Prostate gland (tissue), 2 donors: ENCODE data around the gene PKM. TPM values are rescaled to one million over a fixed set of nuclear protein-coding genes. Genes with fewer than 3 reads are reported as not detected.
A peak's percentile ranks its signal among the peaks of the same experiment; 100 is the strongest.

Experiments
- DNase-seq: peaks from one replicate; pipeline ENCODE4 v3.0.0-alpha.2; 2019; ENCODE audit warnings: low spot score
- H3K27ac ChIP-seq, 2 donors: fragments of 200-600 bp; sonication (generic); 2 replicates each; pipeline ENCODE4 v1.5.1; 2017 to 2019
- H3K27me3 ChIP-seq: fragments of 200-600 bp; sonication (generic); replicated peaks from 2 replicates; pipeline ENCODE4 v1.5.1; 2019; ENCODE audit not compliant: insufficient read depth
- H3K36me3 ChIP-seq, 2 donors: fragments of 200-600 bp; sonication (generic); 1 replicate in 1 of 2; 2 replicates in 1 of 2; pipeline versions ENCODE4 v1.5.1 to v1.8.1; 2017 to 2019
- H3K4me1 ChIP-seq: fragments of 200-600 bp; sonication (generic); replicated peaks from 2 replicates; pipeline ENCODE4 v1.5.1; 2019
- H3K4me3 ChIP-seq, 2 donors: fragments of 200-600 bp; sonication (generic); 2 replicates each; pipeline ENCODE4 v1.5.1; 2017 to 2019
- H3K9me3 ChIP-seq: fragments of 200-600 bp; sonication (generic); 2 replicates; pipeline ENCODE4 v1.5.1; 2017
- CTCF ChIP-seq, 4 experiments: fragments of 200-600 bp in 2 of 4; fragments of 450-650 bp in 2 of 4; sonication (generic) in 2 of 4; IDR thresholded peaks; 1 replicate in 3 of 4; 2 replicates in 1 of 4; pipeline ENCODE4 v1.5.1; 2016 to 2019; ENCODE audit warnings: antibody characterized with exemption in 4 of 4, mild to moderate bottlenecking in 2 of 4, moderate library complexity in 2 of 4
- POLR2A ChIP-seq: fragments of 450-650 bp; IDR thresholded peaks from one replicate; pipeline ENCODE4 v1.6.1; 2016; ENCODE audit warnings: antibody characterized with exemption, mild to moderate bottlenecking
- POLR2AphosphoS5 ChIP-seq: sonication (generic); formaldehyde crosslinking; IDR thresholded peaks from one replicate; pipeline ENCODE4 v1.6.1; 2017; ENCODE audit warnings: antibody characterized with exemption
- WGBS: methylation state at CpG from one replicate; pipeline ENCODE4 v1.1.5; 2018; 5-methylcytosine and 5-hydroxymethylcytosine counted together
- intact Hi-C: fragments of 100-400 bp; cut with DNase I; formaldehyde crosslinking; loops from one replicate; pipeline ENCODE4 v1.14.2; 2022
- total RNA-seq, 2 donors: library from RNA; depleted of rRNA; stranded (reverse); fragments of >200 nt; gene quantifications; one replicate each; pipeline ENCODE4 v1.1.0, GENCODE V29; 2016

Gene PKM
- total RNA-seq, 2 donors from 2014 or later = 470 to 513 TPM

GRCh38 chr15:72197460-72198355 lies 33.3 kb downstream of the PKM start, which contains the start of gene GRAMD2A:
Gene GRAMD2A (minus strand): TSS chr15:72197787.
- TF ChIP-seq POLR2A = no peak
- peak in 1 of 4 experiments; percentile 16 for TF ChIP-seq CTCF (IDR thresholded peaks at IDR 0.05)
- Histone ChIP-seq H3K4me1 (no peaks in the 10 kb centered on the region), H3K36me3 (peaks cover 7 to 9% of the 10 kb centered on the region in 2 donors), H3K27ac (peak within 1 kb of the TSS; percentile 26 to 53), H3K9me3 (no peaks in the 10 kb centered on the region), H3K4me3 (peak within 1 kb of the TSS; percentile 38 to 50), H3K27me3 (no peaks in the 10 kb centered on the region)
- WGBS = 33% methylated on average over 20 of the region's 83 CpGs
- intact Hi-C loops = loop anchor here (5.0 kb wide), 1 partner anchor 35 kb away; the partner anchor contains the start of gene PKM
- DNase-seq = no peak

GRCh38 chr15:72197041-72197459 lies 33.9 kb downstream of the PKM start:
- no peaks in the 10 kb centered on the region for H3K27me3 ChIP-seq
- intact Hi-C loops = loop anchor here (5.0 kb wide), 1 partner anchor 35 kb away; the partner anchor contains the start of gene PKM
- no peaks in the 10 kb centered on the region for H3K9me3 ChIP-seq
- 9% methylated on average over 35 of the region's 35 CpGs for WGBS
- peak overlapping the region; percentile 38 to 50 for H3K4me3 ChIP-seq
- no peaks in the 10 kb centered on the region for H3K4me1 ChIP-seq
- peaks cover under 1 to 4% of the 10 kb centered on the region in 2 donors for H3K36me3 ChIP-seq
- H3K27ac ChIP-seq = peak overlapping the region; percentile 26 to 53
- no peak for TF ChIP-seq CTCF (IDR thresholded peaks at IDR 0.05)
- TF ChIP-seq POLR2A = no peak
- no peak for TF ChIP-seq POLR2AphosphoS5
- no peak for DNase-seq

GRCh38 chr15:72196409-72197040 lies 34.5 kb downstream of the PKM start:
- Histone ChIP-seq H3K36me3 (peaks cover 0 to 4% of the 10 kb centered on the region in 2 donors), H3K4me3 (peak overlapping the region in 1 of 2 donors; percentile 50), H3K27me3 (no peaks in the 10 kb centered on the region), H3K4me1 (no peaks in the 10 kb centered on the region), H3K9me3 (no peaks in the 10 kb centered on the region), H3K27ac (peak overlapping the region in 1 of 2 donors; percentile 53)
- intact Hi-C loops = loop anchor here (5.0 kb wide), 1 partner anchor 36 kb away; the partner anchor contains the start of gene PKM
- TF ChIP-seq POLR2AphosphoS5 (no peak), POLR2A (no peak), CTCF (IDR thresholded peaks at IDR 0.05) (no peak)
- DNase-seq = no peak
- WGBS = 75% methylated on average over 13 of the region's 13 CpGs

- 56% methylated on average over 6 of the region's 6 CpGs for WGBS
- TF ChIP-seq POLR2AphosphoS5 (no peak), POLR2A (no peak), CTCF (IDR thresholded peaks at IDR 0.05) (no peak)
- H3K4me3 ChIP-seq = no peak overlapping the region
- no peaks in the 10 kb centered on the region for H3K4me1 ChIP-seq
- DNase-seq = no peak
- peaks cover 0 to 4% of the 10 kb centered on the region in 2 donors for H3K36me3 ChIP-seq
- H3K27me3 ChIP-seq = no peaks in the 10 kb centered on the region
- H3K9me3 ChIP-seq = no peaks in the 10 kb centered on the region
- intact Hi-C loops = loop anchor here (5.0 kb wide), 1 partner anchor 37 kb away; the partner anchor contains the start of gene PKM
- H3K27ac ChIP-seq = no peak overlapping the region
Measured at GRCh38 chr15:72195101-72195511, 35.9 kb downstream of the PKM start.
